Measurements from ENCODE around the gene XPO6.
"Not testable (repeated sequence)": the region's sequence is repeated elsewhere in the genome, so short reads cannot be mapped to it uniquely, and the experiment has no call there.

Gene XPO6

GRCh38 chr16:28140788-28141618 is 70.8 kb downstream of the XPO6 start:
- no peak for DNase-seq

DNA sequence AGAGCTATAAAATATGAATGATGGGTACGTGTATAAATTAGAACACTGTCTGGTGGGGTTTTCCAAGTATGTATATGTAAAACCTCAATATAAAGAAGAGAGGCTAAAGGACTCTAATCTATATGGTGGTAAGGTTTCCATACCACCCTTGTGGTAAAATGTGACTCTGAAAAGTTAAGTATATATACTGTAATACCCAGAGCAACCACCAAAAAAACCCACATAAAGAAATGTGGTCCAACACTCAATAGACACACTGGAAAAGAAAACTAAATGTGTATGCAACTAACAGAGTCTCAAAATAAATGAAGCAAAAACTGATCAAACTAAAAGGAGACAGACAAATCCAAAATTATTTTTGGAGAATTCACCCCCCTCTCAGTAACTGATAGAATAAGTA is 72.2 kb downstream of the XPO6 start:
- no peak for DNase-seq

DNA sequence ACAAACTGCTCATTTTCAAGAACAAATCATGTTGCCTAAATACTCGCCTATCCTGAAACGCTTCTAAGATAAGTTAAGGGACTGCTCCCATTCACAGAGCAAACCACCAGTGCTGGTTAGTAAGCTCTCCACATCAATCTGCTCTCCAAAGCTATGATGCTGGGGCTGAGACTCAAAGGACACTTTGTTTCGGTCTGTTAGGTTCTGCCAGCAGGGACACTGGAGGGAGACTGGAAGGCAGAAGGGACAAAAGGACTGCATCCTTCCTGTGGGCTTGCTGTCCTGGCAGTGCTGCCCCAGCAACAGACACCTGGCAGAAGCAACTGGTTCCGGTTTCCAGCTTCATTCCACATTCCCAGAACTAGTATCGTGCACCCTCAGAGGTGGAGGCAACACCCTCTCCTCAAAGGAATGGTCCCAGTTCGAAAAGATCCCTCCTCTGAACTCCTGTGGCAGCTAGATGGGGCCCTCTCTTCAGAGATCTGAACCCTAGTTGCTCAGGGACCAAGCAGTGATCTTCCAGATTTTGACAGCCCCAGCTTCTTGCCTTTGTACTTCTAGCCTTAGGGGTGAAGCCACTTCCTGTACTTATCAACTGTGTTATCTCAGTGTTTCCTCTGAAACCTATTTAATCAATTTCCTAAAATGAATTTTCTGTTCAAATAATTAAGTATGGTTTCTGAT is 74.9 kb downstream of the XPO6 start:
- DNase-seq = no peak

DNA sequence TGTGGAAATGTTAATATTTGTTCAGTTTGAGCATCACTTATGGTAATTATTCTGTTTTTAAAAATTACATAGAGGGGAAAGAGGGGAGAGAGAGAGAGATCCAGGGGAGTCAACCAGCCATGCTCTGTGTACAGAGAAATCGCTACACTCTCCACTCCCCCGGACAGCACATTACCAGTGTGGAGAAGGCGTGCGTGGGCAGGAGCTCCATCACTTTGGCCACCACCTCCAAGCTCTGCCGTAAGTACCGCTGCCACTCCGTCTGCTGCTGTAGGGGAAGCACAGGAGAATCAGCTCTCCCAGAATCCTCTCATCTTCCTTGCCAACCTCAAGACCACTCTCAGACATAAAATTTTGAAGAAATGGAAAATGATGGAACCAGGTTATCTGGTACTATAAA is 78.1 kb downstream of the XPO6 start:
- DNase-seq = no peak

DNA sequence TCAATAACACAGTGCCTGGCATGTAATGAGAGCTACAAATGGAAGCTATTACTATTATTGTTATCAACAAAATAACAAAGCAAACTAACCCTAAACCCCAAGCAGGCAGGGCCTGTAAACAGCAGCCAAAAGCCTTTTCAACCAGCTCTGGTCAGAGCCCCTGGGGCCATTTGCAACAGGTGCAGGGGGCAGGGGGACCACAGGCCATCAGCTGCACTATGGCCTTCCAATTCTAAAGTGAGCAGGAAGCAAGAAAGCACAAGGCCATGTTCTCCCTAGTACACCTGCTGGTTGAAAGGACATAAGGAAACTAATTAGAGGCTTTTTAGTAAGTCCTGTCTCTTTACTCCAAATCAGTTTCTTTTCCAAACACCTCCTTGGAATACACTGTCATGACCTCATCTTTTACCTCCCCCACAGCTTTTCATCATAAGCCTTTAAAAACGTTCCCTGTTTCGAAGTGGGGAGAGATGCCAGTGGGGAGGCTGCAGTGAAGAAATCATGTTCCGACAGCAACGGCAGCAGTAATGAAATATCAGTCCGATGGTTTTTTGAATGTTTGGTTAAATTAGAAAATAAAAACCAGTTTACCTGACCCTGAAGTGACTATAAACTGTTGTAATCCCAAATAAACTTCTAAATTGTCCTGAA is 79.9 kb downstream of the XPO6 start:
- DNase-seq = no peak

GRCh38 chr16:28131181-28131580 is 80.6 kb downstream of the XPO6 start:
- DNase-seq = no peak

GRCh38 chr16:28130099-28131088 is 81.4 kb downstream of the XPO6 start:
- no peak for DNase-seq

- DNase-seq = no peak
Measured at GRCh38 chr16:28126684-28127620, 84.8 kb downstream of the XPO6 start.

DNA sequence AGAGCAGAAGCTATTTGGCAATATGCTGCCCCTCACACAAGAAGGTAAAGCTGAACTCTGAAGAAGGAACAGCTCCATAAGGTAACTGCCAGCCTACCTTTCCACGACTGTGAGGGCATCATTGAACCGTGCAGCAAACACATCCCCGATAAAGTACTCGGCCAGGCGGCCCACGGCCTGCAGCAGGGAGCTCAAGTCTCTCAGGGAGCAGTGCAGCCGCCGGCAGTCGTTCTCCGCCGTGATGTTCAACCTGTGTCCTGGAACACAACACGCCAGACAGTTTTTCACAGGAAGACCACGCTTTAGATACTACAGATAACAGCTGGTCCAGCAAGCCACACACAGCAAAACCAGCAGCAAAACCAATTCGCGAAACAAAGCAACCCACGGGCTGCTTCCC is 86.2 kb downstream of the XPO6 start:
- DNase-seq = no peak

- DNase-seq = no peak
Measured at GRCh38 chr16:28121527-28121926, 90.2 kb downstream of the XPO6 start.

DNA sequence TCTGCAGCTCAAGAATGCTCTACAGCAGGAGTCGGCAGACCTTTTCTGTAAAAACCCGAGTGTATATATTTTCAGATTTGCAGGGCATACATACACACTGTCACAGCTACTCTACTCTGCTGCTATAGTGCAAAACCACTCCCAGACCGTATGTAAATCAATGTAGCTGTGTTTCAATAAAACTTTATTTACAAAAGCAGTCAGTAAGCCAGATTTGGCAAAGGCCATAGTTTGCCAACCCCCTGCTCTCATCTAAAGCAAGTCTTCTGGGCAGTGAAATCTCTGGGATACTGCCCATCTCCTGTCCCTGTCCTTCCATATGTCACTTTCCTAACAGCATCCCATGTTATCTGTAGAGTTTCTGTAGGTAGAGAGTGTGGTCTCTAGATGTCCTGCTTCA is 91.0 kb downstream of the XPO6 start:
- no peak for DNase-seq

DNA sequence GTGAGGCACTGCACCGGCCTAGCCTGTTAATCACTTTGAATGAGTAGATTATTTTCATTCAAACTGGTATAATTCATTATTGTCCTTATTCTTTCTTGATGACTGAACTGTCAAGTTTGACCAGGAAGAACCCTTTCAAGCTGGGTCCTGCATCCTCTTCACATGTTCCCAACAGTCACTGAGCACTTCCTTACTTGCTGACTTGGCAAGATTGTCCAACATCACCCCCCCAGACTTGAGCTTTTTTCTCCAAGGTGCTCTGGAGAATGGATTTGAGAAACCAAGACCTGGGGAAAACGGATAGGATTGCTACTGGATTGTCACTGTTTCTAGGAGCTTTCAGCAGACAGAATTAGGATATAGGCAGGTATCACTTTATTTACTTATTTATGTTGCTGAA is 93.1 kb downstream of the XPO6 start:
- DNase-seq = no peak

- no peak for DNase-seq
Measured at GRCh38 chr16:28117168-28117565, 94.6 kb downstream of the XPO6 start.

GRCh38 chr16:28115866-28116265 is 95.9 kb downstream of the XPO6 start:
- not testable (repeated sequence) for DNase-seq

- no peak for DNase-seq
Measured at GRCh38 chr16:28112908-28113307, 98.9 kb downstream of the XPO6 start.

DNA sequence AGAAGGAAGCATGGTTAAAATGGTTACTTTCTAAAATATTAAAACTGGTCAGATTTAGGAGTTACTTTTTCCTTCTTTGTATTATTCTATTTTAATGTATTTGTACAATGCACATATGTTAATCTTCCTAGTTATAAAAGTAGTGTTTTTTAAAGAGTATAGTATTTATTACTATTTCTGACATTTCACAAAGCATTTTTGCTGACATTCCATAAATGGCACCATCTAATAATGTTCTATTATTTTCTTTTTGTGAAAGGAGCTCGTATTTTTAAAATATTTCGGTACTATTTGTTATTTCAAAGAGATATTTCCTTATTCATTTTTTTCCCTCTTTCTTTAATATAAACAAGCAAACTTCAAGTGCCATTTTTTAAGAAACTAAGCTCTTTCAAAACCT is 100.8 kb downstream of the XPO6 start:
- DNase-seq = no peak

DNA sequence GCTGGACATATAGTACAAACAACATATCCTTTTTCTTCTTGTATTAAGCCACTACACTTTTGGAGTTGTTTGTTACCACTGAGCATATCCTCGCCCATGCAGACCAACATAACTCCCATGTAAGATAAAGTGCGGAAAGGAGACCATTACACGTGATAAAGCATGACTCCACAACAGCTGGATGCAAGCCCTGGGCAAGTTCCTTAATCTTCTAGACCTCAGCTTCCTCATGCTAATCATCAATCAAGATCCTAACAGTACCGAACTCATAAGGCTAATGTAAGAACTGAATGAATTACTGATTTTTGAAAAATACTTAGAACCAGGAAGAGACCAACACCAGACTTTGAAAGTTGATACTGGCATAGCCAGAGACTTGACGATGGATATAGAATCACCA is 101.3 kb downstream of the XPO6 start:
- no peak for DNase-seq

DNA sequence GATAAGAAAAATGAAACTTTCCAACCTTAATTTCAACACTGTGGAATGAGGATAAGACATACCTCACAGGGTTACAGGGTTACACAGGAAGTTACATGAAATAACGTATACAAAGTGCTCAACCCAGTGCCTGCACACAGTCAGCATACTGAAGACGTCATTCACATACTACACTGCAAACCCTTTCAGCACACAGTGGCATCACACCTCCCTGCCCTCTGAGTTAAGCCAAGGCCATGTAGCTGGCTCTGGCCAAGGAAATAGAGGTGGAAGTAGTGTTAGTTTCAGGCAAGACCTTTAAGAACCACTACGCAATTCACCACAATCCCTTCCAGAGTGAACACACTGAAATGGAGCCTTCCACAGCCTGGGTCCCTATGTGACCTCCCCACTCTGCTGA is 101.7 kb downstream of the XPO6 start:
- no peak for DNase-seq

DNA sequence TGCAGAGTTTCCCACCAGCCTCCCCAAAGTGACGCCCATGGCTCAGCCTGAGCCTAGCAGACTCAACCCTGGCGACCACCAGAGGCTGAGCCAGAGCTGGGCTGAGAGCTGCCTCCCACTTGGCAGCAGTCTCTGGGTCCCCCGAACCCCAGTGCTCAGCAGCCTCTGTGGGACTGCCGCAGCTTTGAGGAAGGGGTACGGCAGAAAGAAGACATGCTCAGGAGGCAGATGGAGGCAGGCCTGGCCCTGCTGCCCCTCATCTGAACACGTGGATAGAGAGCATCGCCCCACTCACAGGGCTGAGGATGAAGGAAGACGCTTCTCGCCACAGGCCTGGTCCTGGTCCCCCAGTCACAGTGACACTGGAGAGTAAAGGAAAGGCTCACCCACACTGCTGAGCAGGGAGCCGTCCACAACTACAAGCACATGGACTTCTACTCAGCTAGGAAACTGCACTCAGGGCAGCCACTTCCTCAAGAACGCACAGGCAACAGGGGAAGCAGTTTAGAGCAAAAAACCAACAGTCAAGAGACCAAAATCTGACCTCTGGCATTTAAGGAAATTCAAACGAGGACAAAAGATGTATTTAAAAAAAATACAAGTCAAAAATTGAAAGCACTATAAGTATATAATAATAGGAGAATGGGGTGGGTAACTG is 103.0 kb downstream of the XPO6 start:
- no peak for DNase-seq

DNA sequence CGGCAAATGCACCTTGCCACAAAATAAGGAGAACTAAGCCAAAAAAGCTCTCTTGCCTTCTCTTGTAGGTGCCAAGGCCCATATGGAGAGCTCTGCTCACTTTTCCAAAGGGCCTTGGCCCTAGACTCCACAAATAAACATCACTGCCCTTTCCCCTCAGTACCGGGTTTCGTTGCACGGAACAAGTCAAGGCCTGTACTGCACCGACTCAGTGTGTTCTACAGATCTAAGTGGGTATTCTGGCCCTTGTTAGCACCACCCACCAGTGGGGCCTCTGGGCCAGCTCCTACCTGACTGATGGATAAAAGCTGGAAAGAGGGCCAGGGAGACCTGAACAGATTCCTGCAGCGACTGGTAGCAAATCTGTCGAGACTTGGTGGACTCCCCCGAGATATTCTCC is 104.5 kb downstream of the XPO6 start:
- no peak for DNase-seq

All from NCI-H510A treated with DMSO at 0.1 percent for 48 hours (cell line).